Neural cell (in vitro differentiated cells): ENCODE data around the gene ADORA1. TPM values are rescaled to one million over a fixed set of nuclear protein-coding genes. Genes with fewer than 3 reads are reported as not detected.

Source experiments
- H2AFZ ChIP-seq: fragments of 200-600, 300-800 bp; sonication (generic), shearing (Covaris generic); 2 replicates; pipeline ENCODE4 v1.6.0; 2014; ENCODE audit warnings: low read depth, mild to moderate bottlenecking, antibody characterized with exemption, low read length, moderate library complexity
- H3F3A ChIP-seq: fragments of 200-600 bp; shearing (Covaris generic); 2 replicates; pipeline ENCODE4 v1.6.1; 2016; ENCODE audit warnings: mild to moderate bottlenecking, moderate library complexity, mixed read lengths, antibody characterized with exemption, low read length; ENCODE audit not compliant: insufficient read depth, poor library complexity, severe bottlenecking
- H3K27ac ChIP-seq: fragments of 200-600, 300-800 bp; sonication (generic), shearing (Covaris generic); 2 replicates; pipeline ENCODE4 v1.5.1; 2014; ENCODE audit warnings: mild to moderate bottlenecking, low read length, moderate library complexity
- H3K27me3 ChIP-seq: fragments of 300-800, 200-600 bp; sonication (generic), shearing (Covaris generic); 2 replicates; pipeline ENCODE4 v1.6.0; 2014; ENCODE audit warnings: mild to moderate bottlenecking, low read depth, low read length, moderate library complexity; ENCODE audit not compliant: insufficient read depth
- H3K36me3 ChIP-seq: fragments of 300-800, 200-600 bp; sonication (generic), shearing (Covaris generic); 2 replicates; pipeline ENCODE4 v1.5.1; 2014; ENCODE audit warnings: mild to moderate bottlenecking, antibody characterized with exemption, low read length, moderate library complexity; ENCODE audit not compliant: insufficient read depth
- H3K4me2 ChIP-seq: fragments of 300-800, 200-600 bp; sonication (generic), shearing (Covaris generic); 2 replicates; pipeline ENCODE4 v1.6.0; 2014; ENCODE audit warnings: mild to moderate bottlenecking, low read length
- H3K4me3 ChIP-seq: fragments of 300-800, 200-600 bp; sonication (generic), shearing (Covaris generic); 2 replicates; pipeline ENCODE4 v1.5.1; 2014; ENCODE audit warnings: mild to moderate bottlenecking, low read length, moderate library complexity
- H3K79me2 ChIP-seq: fragments of 200-600 bp; shearing (Covaris generic); replicated peaks from 2 replicates; pipeline ENCODE4 v1.6.0; 2014; ENCODE audit warnings: mild to moderate bottlenecking, low read length, moderate library complexity; ENCODE audit not compliant: insufficient read depth
- H3K9ac ChIP-seq: fragments of 300-800, 200-600 bp; sonication (generic), shearing (Covaris generic); 2 replicates; pipeline ENCODE4 v1.6.1; 2016; ENCODE audit warnings: mild to moderate bottlenecking, low read length, mixed read lengths
- H3K9me2 ChIP-seq: fragments of 200-600 bp; shearing (Covaris generic); 2 replicates; pipeline ENCODE4 v1.6.1; 2016; ENCODE audit warnings: mild to moderate bottlenecking, low read length, mixed read lengths; ENCODE audit not compliant: insufficient read depth
- H3K9me3 ChIP-seq: fragments of 200-600, 300-800 bp; sonication (generic), shearing (Covaris generic); 2 replicates; pipeline ENCODE4 v1.6.1; 2016; ENCODE audit warnings: mild to moderate bottlenecking, mixed run types, low read length, moderate library complexity, mixed read lengths
- H4K20me1 ChIP-seq: fragments of 200-600 bp; shearing (Covaris generic); 2 replicates; pipeline ENCODE4 v1.6.1; 2016; ENCODE audit warnings: mild to moderate bottlenecking, mixed run types; ENCODE audit not compliant: insufficient read depth
- EP300 ChIP-seq: fragments of 450-650 bp; conservative IDR thresholded peaks from 2 replicates; pipeline ENCODE4 v1.6.1; 2014; ENCODE audit warnings: antibody characterized with exemption, mild to moderate bottlenecking, moderate library complexity; ENCODE audit not compliant: poor library complexity, severe bottlenecking
- EZH2 ChIP-seq: fragments of 200-600, 300-800 bp; shearing (Covaris generic), sonication (generic); IDR thresholded peaks from 2 replicates; pipeline ENCODE4 v1.6.1; 2014; ENCODE audit warnings: antibody characterized with exemption, low read length, borderline replicate concordance, mild to moderate bottlenecking; ENCODE audit not compliant: insufficient read depth, poor library complexity, severe bottlenecking
- MXI1 ChIP-seq: fragments of 450-650 bp; conservative IDR thresholded peaks from 2 replicates; pipeline ENCODE4 v1.6.1; 2014; ENCODE audit warnings: antibody characterized with exemption, mild to moderate bottlenecking; ENCODE audit not compliant: poor library complexity, severe bottlenecking
- POLR2AphosphoS5 ChIP-seq: IDR thresholded peaks from 2 replicates; pipeline ENCODE4 v1.6.1; 2012
- RAD21 ChIP-seq: fragments of 450-650 bp; conservative IDR thresholded peaks from 2 replicates; pipeline ENCODE4 v1.6.1; 2014; ENCODE audit warnings: antibody characterized with exemption, mild to moderate bottlenecking, moderate library complexity
- SMC3 ChIP-seq: fragments of 450-650 bp; conservative IDR thresholded peaks from 2 replicates; pipeline ENCODE4 v1.6.1; 2014; ENCODE audit warnings: antibody characterized with exemption, mild to moderate bottlenecking, moderate library complexity; ENCODE audit not compliant: poor library complexity
- TAF1 ChIP-seq: IDR thresholded peaks from 2 replicates; pipeline ENCODE4 v1.6.1; 2012; ENCODE audit warnings: low read depth
- polyA plus RNA-seq: library from polyadenylated mRNA; depleted of rRNA; stranded (reverse); fragments of >200 nt; gene quantifications from 2 replicates; pipeline ENCODE4 v1.2.3, GENCODE V29; 2014
- TF ChIP-seq, protein P1 (sequence below): fragments of 450-650 bp; IDR thresholded peaks from 2 replicates; pipeline ENCODE4 v1.5.1; 2014; ENCODE audit warnings: antibody characterized with exemption, mild to moderate bottlenecking, moderate library complexity; ENCODE audit not compliant: poor library complexity, severe bottlenecking
- TF ChIP-seq, protein P2 (sequence below): IDR thresholded peaks from 2 replicates; pipeline ENCODE4 v1.6.1; 2012; ENCODE audit warnings: borderline replicate concordance

ADORA1 gene
- polyA plus RNA-seq, 1 donor from 2014 or later, result 7.2 TPM

DNA sequence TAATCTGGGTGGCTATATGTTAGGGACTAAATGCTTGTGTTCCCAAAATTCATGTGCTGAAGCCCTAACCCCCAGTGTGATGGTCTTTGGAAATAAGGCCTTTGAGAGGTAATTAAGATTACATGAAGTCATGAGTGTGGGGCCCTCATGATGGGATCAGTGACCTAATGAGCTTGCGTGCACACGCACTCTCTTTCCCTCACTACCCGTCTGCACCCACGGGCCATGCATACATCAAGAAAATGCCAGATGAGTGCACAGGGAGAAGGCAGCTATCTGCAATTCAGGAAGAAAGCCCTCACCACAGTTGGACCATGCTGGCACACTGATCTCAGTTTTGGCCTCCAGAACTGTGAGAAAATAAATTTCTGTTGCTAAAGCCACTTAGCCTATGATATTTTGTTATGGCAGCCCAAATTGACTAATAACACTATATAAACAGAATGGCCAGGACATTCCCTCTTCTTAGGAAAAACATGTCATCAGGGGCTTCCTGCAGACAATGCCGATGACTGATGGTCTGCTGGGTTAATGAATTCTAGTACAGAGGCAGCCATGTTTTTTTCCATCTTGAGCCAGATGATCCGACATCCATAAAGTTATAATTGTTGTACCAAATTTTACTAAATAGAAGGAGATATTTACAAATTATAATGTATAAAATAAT, 23.6 kb upstream of the ADORA1 start:
- Histone ChIP-seq H4K20me1 (no peaks in the 10 kb centered on the region), H3K79me2 (no peaks in the 10 kb centered on the region), H3K4me3 (no peak overlapping the region), H3K9me3 (no peaks in the 10 kb centered on the region), H3K4me2 (no peak overlapping the region), H3K36me3 (no peaks in the 10 kb centered on the region), H3K27ac (no peak overlapping the region), H3K27me3 (no peaks in the 10 kb centered on the region), H3K9ac (no peak overlapping the region), H3K9me2 (no peaks in the 10 kb centered on the region), H2AFZ (no peak overlapping the region), H3F3A (no peaks in the 10 kb centered on the region)
- TF ChIP-seq EP300 (no peak), TAF1 (no peak), EZH2 (no peak), SMC3 (no peak), POLR2AphosphoS5 (no peak), RAD21 (no peak), MXI1 (no peak)
- TF ChIP-seq, protein P1, sequence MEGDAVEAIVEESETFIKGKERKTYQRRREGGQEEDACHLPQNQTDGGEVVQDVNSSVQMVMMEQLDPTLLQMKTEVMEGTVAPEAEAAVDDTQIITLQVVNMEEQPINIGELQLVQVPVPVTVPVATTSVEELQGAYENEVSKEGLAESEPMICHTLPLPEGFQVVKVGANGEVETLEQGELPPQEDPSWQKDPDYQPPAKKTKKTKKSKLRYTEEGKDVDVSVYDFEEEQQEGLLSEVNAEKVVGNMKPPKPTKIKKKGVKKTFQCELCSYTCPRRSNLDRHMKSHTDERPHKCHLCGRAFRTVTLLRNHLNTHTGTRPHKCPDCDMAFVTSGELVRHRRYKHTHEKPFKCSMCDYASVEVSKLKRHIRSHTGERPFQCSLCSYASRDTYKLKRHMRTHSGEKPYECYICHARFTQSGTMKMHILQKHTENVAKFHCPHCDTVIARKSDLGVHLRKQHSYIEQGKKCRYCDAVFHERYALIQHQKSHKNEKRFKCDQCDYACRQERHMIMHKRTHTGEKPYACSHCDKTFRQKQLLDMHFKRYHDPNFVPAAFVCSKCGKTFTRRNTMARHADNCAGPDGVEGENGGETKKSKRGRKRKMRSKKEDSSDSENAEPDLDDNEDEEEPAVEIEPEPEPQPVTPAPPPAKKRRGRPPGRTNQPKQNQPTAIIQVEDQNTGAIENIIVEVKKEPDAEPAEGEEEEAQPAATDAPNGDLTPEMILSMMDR, result no peak
- TF ChIP-seq, protein P2, sequence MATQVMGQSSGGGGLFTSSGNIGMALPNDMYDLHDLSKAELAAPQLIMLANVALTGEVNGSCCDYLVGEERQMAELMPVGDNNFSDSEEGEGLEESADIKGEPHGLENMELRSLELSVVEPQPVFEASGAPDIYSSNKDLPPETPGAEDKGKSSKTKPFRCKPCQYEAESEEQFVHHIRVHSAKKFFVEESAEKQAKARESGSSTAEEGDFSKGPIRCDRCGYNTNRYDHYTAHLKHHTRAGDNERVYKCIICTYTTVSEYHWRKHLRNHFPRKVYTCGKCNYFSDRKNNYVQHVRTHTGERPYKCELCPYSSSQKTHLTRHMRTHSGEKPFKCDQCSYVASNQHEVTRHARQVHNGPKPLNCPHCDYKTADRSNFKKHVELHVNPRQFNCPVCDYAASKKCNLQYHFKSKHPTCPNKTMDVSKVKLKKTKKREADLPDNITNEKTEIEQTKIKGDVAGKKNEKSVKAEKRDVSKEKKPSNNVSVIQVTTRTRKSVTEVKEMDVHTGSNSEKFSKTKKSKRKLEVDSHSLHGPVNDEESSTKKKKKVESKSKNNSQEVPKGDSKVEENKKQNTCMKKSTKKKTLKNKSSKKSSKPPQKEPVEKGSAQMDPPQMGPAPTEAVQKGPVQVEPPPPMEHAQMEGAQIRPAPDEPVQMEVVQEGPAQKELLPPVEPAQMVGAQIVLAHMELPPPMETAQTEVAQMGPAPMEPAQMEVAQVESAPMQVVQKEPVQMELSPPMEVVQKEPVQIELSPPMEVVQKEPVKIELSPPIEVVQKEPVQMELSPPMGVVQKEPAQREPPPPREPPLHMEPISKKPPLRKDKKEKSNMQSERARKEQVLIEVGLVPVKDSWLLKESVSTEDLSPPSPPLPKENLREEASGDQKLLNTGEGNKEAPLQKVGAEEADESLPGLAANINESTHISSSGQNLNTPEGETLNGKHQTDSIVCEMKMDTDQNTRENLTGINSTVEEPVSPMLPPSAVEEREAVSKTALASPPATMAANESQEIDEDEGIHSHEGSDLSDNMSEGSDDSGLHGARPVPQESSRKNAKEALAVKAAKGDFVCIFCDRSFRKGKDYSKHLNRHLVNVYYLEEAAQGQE, result no peak

DNA sequence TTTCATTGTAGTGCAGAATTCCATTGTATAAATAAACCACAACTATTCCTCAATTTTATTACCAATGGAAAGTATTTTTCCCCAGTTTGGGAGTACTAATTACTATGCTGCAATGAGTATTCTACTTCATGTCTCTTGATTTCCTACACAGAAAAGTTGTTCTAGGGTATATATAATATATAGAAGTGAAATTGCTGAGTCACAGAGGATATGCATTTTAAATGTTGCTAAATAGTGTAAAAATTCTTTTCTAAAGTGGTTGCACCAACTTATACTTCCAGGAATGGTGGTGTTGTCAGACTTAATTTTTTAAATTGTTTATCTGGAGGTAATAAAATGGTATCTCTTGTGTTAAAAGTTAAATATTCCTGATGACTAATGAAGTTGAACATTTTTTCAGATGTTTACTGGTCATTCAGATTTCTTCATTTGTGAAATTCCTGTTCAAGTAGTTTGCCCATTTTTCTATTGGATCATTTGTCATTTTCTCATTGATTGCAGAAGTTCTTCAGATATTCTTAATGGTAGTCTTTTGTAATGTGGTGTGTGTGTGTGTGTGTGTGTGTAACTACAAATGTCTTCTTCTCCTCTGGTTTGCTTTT, 22.6 kb upstream of the ADORA1 start:
- Histone ChIP-seq H3F3A (no peaks in the 10 kb centered on the region), H3K36me3 (no peaks in the 10 kb centered on the region), H3K27ac (no peak overlapping the region), H3K4me3 (no peak overlapping the region), H2AFZ (no peak overlapping the region), H3K9me2 (no peaks in the 10 kb centered on the region), H3K4me2 (no peak overlapping the region), H3K9ac (no peak overlapping the region), H3K27me3 (peaks cover 4% of the 10 kb centered on the region), H3K79me2 (no peaks in the 10 kb centered on the region), H4K20me1 (no peaks in the 10 kb centered on the region), H3K9me3 (no peaks in the 10 kb centered on the region)
- TF ChIP-seq MXI1, result no peak
- TF ChIP-seq POLR2AphosphoS5, result no peak
- no peak for TF ChIP-seq EP300
- TF ChIP-seq, protein P2, result no peak
- TF ChIP-seq SMC3, result no peak
- no peak for TF ChIP-seq RAD21
- TF ChIP-seq, protein P1, result no peak
- TF ChIP-seq TAF1, result no peak
- TF ChIP-seq EZH2, result no peak
